Measurements from ENCODE around the gene PDE4D.

PDE4D gene

GRCh38 chr5:59485629-59486439 is 407.7 kb downstream of the PDE4D start:
- DNase-seq (ENCODE audit: low read depth), result no peak
- H3K4me3 ChIP-seq (ENCODE audit: control insufficient read depth, low read depth, low read length), result no peak overlapping the region
- no peak for TF ChIP-seq CTCF (conservative IDR thresholded peaks at IDR 0.05; ENCODE audit: control insufficient read depth, insufficient read depth, low read depth, low read length)

DNA sequence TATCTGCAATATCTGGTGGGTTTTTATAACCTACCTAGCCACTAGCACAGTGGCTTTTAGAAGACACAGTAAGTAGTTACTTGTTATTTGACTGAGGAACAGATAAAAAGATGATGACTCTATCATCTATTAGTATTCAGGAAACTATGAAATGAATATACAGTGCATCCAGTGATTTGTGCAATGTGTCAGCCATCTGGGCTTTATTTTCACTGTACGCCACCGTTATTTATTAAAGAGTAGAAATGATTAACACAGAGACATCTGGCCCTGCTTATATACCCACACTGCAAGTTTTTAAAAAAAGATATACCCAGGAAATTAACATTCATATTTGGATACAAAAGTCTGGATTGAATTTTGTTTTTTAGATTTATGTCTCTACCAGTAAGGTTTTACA is 408.4 kb downstream of the PDE4D start:
- DNase-seq (ENCODE audit: low read depth), result peak; percentile 36
- no peak for TF ChIP-seq CTCF (conservative IDR thresholded peaks at IDR 0.05; ENCODE audit: control insufficient read depth, insufficient read depth, low read depth, low read length)
- no peak overlapping the region for H3K4me3 ChIP-seq (ENCODE audit: control insufficient read depth, low read depth, low read length)

DNA sequence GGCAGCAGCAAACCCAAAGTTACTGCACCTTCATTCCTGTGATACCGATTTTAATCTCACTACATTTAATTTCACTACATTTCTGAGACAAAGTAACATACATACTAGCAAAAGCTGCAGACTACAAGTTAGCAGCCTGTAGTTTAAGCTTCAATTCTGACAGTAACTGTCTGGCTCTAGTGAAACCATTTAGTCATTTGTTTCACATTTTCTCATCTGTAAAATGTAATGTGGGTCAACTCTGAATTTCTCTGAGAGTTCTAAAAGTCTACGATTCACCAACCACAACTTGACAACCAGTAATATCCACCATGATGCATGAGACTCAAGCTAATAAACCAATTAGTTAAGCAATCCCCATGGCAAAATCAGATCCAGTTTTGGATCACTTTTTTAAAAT is 408.9 kb downstream of the PDE4D start:
- no peak for TF ChIP-seq CTCF (conservative IDR thresholded peaks at IDR 0.05; ENCODE audit: control insufficient read depth, insufficient read depth, low read depth, low read length)
- H3K4me3 ChIP-seq (ENCODE audit: control insufficient read depth, low read depth, low read length), result no peak overlapping the region
- DNase-seq (ENCODE audit: low read depth), result peak; percentile 10

DNA sequence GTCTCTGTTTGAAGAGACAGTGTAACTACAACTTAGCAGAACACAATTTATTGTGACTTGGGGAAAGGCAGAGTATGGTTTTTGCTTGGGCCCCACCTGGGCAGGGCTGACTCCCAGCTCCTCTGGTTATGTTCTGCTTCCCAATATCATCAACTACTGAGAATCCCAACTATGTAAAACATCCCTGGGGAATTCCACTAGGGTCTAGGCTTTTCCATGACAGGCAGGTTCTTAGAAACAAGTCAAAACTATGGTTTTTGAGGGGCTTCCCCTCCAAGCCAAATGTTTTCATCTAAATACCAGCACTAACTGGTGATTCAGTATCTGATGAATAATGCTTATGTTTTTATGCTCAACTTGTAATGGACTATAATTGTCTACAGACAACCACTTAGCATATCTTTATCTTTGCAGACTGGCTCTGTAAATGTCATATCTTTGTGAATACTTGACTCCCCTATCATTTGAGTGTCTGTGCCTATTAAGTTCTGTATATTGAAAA is 409.5 kb downstream of the PDE4D start:
- peak; percentile 18 for DNase-seq (ENCODE audit: low read depth)
- no peak overlapping the region for H3K4me3 ChIP-seq (ENCODE audit: control insufficient read depth, low read depth, low read length)
- TF ChIP-seq CTCF (conservative IDR thresholded peaks at IDR 0.05; ENCODE audit: control insufficient read depth, insufficient read depth, low read depth, low read length), result no peak

DNA sequence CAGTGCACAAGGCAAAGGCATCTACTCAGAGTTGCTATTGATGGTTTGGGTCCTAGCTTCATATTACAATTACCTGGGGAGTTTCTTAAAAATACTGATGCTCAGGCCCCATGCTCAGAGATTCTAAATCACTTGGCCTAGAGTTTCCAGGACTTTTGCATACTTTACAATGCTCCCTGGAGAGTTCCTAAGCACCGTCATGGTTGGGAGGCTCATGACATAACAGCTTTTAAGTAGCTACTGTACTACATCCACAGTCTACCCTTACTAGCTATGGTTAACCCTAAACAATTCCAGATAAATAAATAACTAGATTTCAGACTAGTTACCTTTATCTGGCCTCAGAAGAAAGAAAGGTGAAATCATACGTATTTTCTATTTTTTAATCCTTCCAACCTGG is 414.4 kb downstream of the PDE4D start:
- DNase-seq (ENCODE audit: low read depth), result no peak
- TF ChIP-seq CTCF (conservative IDR thresholded peaks at IDR 0.05; ENCODE audit: control insufficient read depth, insufficient read depth, low read depth, low read length), result no peak
- no peak overlapping the region for H3K4me3 ChIP-seq (ENCODE audit: control insufficient read depth, low read depth, low read length)

DNA sequence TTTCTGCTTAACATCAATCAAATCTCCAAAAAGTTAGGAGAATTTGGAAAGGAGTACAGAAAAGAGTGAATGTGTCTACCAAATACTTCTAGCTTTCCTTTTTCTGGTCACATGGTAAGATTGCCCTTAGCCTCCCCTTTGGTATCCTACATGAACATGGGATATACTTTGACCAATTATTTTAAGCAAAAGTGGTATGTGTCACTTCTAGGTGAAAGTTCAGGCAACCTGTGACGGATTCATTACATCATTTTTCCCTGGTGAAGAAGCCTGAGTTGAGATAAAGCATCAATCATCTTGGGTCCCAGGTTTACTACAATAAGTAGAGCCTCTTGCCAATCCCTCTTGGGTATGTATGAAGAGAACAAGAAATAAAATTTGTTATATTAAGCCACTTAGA is 419.2 kb downstream of the PDE4D start:
- DNase-seq (ENCODE audit: low read depth), result no peak
- no peak overlapping the region for H3K4me3 ChIP-seq (ENCODE audit: control insufficient read depth, low read depth, low read length)
- no peak for TF ChIP-seq CTCF (conservative IDR thresholded peaks at IDR 0.05; ENCODE audit: control insufficient read depth, insufficient read depth, low read depth, low read length)
